ENCODE results near the gene SOCS3. TPM values are rescaled to one million over a fixed set of nuclear protein-coding genes. Genes with fewer than 3 reads are reported as not detected.
A peak's percentile ranks its signal among the peaks of the same experiment; 100 is the strongest.

Gene SOCS3
- total RNA-seq, 1 donor: 118 TPM

- DNase-seq (ENCODE audit: low read depth in 2 of 3, low spot score in 2 of 3): no peak
Observed at GRCh38 chr17:78391051-78391431, 31.2 kb upstream of the SOCS3 start.

DNA sequence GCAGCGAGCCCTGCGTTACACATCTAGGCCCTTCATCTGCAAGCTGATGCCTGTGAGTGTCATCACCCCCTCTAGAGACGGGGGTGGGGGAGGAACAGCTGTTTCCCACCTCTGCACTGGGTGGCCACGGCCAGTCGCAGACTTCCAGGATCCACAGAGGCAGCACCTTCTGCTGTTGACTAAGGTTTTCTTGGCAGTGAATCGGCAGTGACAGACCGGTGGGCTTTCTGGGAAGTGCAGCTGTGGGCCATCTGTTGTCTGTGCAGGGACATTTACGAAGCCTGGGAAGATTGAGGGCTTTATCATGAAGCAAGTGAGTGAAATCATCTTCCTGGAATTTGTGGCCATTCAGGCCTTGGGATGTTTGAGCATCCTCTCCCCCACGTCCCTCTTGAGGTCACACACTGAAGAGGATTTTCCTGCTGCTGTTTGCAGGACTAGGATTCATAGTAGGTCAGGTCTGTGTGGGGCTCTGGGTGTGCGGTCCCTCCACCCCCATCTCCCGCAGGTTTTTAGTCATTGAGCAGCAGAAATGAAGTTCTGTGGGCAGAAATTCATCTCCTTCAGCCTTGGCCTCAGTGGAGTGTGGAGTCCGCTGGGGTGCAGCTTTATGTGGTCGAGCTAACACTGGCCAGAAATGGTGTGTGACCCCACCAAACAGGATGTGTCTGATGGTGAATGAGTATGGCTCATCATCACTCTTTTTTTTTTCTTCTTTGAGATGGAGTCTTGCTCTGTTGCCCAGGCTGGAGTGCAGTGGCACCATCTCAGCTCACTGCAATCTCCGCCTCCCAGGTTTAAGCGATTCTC, 30.6 kb upstream of the SOCS3 start:
- DNase-seq (ENCODE audit: low read depth in 2 of 3, low spot score in 2 of 3): no peak

DNA sequence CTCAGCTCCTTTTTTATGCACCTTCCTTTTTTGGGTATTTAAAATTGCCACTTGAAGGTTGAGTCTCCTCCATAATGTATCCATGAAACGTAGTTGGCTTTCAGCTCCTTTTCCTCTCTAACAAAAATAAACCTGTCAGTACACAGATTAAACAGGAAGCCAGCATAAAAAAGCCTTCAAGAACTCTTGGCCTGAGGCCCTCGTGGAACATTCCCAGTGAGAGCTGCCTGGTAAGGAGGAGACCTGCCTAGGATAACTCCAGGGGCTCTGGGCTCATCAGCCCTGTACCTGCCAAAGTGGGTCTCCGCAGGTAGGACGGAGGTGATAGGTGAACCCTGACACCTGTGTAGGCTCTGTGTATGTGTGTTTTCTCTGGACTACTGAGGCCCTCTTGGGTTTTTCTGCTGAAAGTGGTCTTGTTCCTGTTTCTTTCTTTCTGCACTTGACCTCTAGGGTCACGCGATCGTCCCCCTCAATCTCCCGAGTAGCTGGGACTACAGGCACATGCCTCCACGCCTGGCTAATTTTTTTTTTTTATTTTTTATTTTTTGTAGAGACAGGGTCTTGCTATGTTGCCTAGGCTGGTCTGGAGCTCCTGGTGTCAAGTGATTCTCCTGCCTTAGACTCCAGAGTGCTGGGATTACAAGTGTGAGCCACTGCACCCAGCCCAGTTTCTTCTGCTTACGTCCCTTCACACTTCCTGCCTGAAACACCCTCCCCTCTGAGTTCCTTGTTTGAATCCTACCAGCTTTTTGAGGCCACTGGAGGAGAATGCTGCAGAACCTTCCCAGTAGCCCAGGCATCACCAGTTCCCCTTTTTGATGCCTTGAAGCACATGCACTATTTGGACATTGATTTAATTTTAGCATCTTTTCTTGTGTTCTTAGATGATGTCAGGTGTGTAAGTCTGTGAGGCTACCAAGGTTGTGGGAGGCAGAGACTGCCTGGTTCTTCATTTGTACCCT, 28.4 kb upstream of the SOCS3 start:
- peak in 1 of 3 donors; percentile 71 for DNase-seq (ENCODE audit: low read depth in 2 of 3, low spot score in 2 of 3)

DNA sequence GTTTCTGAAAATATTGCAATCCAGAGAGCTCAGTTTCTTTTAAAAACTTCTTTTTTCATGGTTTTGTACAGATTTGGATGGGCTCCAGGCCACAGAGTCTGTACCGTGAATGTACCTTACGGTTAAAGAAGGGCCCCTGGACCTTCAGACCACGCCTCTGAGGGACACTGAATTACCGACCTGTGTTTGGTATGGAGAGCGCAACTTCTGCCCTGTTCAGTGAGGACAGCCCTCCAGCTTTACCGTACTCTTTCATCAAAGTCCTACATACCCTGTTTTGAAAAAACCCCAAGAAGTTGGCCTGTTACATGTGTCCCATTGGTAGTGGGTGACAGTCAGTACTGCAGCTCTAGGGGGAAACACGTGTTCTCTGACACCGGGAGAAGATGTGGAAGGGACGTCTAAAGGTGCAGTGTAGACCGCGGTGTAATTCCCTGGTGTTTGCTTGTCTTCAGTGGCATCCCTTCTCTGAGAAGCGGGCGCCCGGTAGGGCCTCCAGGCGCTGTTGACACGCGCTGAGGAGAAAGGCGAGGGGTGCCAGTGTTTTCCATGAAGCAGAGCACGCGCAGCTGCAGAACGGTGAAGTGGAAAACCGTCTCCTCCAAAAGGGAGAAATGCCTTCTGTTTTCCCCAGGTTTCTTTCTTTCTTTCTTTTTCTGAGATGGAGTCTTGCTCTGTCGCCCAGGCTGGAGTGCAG, 24.8 kb upstream of the SOCS3 start:
- DNase-seq (ENCODE audit: low read depth in 2 of 3, low spot score in 2 of 3): peak in 1 of 3 donors; percentile 10

GRCh38 chr17:78383725-78384471, 24.0 kb upstream of the SOCS3 start:
- DNase-seq (ENCODE audit: low read depth in 2 of 3, low spot score in 2 of 3): peak in 2 of 3 donors; percentile 38 to 70

DNA sequence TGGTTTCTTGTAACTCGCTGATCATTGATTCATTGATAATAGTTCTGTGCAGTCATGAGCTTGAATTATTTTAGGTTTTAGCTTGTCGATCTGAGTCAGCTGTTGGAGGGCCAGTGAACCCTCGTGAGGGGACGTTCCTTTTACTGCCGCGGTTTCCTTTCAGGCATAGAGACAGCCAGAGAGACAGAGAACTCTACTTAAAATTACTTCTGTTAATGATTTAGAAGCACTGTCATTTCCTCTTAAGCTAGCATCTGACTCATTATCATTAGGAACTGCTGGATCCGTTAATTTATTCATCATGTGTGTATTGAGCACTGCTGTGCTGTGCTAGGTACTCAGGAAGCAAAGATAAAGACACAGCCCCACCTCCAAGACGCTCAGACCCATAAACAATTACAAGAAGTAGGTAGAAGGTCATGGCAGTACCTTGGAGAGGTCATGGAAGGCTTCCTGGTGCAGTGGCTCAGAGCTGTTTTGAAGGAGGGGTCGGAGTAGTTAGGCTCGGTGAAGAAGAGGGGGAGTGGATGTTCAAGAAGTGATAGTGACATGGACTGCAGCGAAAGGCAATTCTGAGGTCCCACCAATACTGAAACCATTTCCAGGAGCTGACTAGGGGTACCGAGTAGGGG, 21.8 kb upstream of the SOCS3 start:
- peak in 2 of 3 donors; percentile 72 to 81 for DNase-seq (ENCODE audit: low read depth in 2 of 3, low spot score in 2 of 3)

GRCh38 chr17:78380370-78380769, 20.5 kb upstream of the SOCS3 start:
- DNase-seq (ENCODE audit: low read depth in 2 of 3, low spot score in 2 of 3): no peak

GRCh38 chr17:78379131-78379491, 19.2 kb upstream of the SOCS3 start:
- no peak for DNase-seq (ENCODE audit: low read depth in 2 of 3, low spot score in 2 of 3)

GRCh38 chr17:78378225-78379130, 18.6 kb upstream of the SOCS3 start, which contains the start of gene PGS1:
Gene PGS1 (plus strand): TSS chr17:78378649. CDS start chr17:78378666, 17 bp downstream.
- peak; percentile 62 to 81 (median 77) for DNase-seq (ENCODE audit: low read depth in 2 of 3, low spot score in 2 of 3)

GRCh38 chr17:78377858-78378224, 18.0 kb upstream of the SOCS3 start:
- no peak for DNase-seq (ENCODE audit: low read depth in 2 of 3, low spot score in 2 of 3)

DNA sequence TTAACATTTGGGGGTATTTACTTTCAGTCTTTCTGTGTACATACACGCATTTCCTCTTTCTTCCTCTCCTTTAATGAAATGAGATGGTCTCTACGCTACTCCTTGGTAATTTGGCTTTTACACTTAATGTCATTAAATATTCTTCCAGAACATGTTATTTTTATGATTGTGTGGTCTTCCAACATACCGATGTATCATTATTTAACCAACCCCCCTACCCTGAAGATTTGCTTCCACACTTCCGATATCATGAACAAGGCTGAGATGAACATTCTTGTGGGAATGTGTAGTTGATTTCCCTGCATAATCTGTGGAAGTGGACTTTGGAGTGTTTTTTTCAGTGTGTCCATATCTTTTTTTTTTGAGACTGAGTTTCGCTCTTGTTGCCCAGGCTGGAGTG, 16.3 kb upstream of the SOCS3 start:
- no peak for DNase-seq (ENCODE audit: low read depth in 2 of 3, low spot score in 2 of 3)

DNA sequence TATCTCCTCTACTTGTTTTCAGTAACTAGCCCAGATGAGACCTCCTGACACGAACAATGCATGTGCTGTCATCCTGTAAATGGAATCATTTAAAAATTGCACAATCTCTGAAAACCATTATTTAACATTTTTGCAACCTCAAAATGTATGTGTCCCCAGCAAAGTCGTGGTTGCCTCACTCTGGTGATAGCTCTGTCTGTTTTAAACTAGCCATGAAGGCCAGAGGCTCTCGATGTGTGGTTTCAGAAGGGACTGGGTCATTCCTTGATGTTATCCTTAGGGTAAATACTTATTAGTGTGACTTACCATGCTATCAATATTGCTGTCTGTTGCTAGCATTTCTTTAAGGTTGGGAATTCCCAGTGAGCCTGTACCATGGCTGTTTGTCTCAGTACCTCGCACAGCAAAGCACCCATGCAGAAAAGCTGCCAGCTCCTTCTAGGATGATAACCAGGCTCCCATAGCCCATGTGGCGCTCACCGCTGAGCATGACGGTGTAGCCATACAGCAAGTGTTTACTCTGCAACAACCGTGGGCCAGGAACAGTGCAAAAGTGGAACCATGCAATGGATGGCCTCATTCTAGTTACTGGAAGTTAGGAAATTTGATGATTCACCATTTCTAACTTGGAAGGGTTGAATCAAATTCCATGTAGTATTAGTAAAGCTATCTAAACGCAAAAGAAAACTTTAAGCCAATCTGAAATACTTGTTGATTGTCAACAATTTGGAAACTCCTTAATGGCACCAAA, 15.7 kb upstream of the SOCS3 start:
- no peak for DNase-seq (ENCODE audit: low read depth in 2 of 3, low spot score in 2 of 3)

DNA sequence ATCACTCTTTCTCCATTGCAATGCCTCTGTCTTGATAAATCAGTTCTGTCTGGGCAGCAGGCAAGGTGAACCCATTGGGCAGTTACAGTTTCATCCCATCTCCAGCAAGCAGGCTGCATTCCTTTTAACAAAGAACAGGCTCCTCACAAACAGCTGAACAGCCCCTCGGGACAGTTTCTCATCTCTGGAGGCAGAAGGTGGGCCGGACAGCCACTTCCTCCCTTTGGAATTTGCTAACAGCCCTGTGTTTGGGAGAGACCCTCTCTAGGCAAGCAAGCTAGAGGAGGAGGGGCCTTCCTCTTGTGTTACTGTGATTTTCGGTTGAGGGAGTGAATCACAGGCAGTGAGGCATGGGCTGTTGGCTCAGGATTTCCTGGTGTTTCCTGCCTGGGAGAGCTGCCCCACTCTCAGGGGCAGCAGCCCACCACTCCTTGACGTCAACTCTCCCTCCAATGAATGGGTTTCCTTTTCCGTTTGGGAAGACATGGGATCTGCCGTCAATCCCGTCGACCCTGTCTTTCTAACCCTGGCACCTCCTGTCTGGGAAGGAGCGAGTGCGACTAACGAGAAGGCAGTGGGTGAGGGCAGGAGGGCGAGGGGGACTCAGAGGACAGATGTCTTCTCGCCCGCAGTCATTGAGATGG, 14.9 kb upstream of the SOCS3 start:
- DNase-seq (ENCODE audit: low read depth in 2 of 3, low spot score in 2 of 3): no peak

DNA sequence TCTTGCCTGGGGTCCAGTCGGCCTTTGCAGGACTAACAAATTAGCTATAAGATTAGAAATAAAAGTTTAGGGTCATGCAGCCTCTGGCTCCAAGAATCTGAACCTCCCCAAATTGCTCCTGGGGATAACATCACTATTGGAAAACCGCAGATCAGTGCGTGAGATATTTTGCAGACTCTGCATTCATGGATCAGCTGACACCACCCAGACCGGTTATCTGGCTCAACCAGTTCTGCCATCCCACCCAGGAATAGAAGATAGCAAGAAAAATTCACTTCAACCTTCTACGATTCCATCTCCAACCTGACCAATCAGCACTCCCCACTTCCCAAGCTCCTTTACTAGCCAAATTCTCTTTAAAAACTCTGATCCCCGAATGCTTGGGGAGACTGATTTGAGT, 14.3 kb upstream of the SOCS3 start:
- no peak for DNase-seq (ENCODE audit: low read depth in 2 of 3, low spot score in 2 of 3)

DNA sequence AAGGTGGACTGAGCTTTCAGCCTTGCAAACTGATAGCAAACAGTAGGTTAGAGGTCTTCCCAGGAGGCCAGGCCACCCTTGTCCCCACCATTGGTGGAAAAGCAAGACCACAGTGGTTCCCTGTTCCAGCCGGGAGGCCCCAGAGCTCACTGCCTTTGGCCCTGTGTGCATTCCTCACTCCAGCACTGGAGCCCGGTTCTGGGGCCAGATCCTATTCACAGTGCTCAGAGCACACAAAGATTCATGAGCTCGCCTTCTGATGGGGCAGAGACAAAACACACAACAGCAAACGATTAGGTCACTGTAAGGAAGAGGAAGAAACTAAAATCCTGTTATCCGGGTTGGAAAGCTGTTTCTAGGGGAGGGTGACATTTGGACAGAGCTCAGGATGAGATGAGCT, 13.0 kb upstream of the SOCS3 start:
- no peak for DNase-seq (ENCODE audit: low read depth in 2 of 3, low spot score in 2 of 3)

DNA sequence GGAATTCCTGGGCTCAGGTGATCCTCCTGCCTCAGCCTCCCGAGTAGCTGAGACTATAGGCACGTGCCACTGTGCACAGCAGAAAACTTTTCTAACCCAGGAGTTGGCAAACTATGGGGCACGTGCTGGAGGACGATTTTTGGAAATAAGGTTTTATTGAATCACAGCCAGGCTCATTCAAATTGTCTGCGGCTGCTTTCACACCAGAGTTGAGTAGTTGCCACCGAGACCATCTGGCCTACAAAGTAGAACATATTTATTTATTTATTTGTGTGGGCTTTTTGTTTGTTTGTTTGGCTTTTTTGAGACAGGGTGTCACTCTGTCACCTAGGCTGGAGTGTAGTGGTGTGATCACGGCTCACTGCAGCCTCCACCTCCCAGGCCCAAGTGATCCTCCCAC, 11.2 kb upstream of the SOCS3 start:
- no peak for DNase-seq (ENCODE audit: low read depth in 2 of 3, low spot score in 2 of 3)

- DNase-seq (ENCODE audit: low read depth in 2 of 3, low spot score in 2 of 3): no peak
Observed at GRCh38 chr17:78369791-78370381, 10.0 kb upstream of the SOCS3 start.
